Measurements from ENCODE around the gene KDELR3.

- TF ChIP-seq CBX5 (IDR thresholded peaks at IDR 0.05; ENCODE audit: low read depth) = no peak
- TF ChIP-seq POLR2AphosphoS5 (IDR thresholded peaks at IDR 0.05; ENCODE audit: low read length) = no peak
- TF ChIP-seq, protein P1, sequence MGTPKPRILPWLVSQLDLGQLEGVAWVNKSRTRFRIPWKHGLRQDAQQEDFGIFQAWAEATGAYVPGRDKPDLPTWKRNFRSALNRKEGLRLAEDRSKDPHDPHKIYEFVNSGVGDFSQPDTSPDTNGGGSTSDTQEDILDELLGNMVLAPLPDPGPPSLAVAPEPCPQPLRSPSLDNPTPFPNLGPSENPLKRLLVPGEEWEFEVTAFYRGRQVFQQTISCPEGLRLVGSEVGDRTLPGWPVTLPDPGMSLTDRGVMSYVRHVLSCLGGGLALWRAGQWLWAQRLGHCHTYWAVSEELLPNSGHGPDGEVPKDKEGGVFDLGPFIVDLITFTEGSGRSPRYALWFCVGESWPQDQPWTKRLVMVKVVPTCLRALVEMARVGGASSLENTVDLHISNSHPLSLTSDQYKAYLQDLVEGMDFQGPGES (IDR thresholded peaks at IDR 0.05) = no peak
- no peak for TF ChIP-seq TAF1 (IDR thresholded peaks at IDR 0.05; ENCODE audit: borderline replicate concordance, low read depth, low read length)
- TF ChIP-seq RAD21 (IDR thresholded peaks at IDR 0.05; ENCODE audit: insufficient read depth, low read depth, low read length) = no peak
- TF ChIP-seq SPI1 (IDR thresholded peaks at IDR 0.05; ENCODE audit: borderline replicate concordance, insufficient read depth, low read depth, low read length) = no peak
- no peak for TF ChIP-seq CTCF (IDR thresholded peaks at IDR 0.05 in 2 of 3, conservative IDR thresholded peaks at IDR 0.05 in 1 of 3; ENCODE audit: control insufficient read depth in 2 of 3, extremely low read depth in 1 of 3, insufficient read depth in 1 of 3, low read depth in 3 of 3, low read length in 3 of 3)
- no peak for TF ChIP-seq MYC (IDR thresholded peaks at IDR 0.05; ENCODE audit: insufficient read depth, insufficient read length, insufficient replicate concordance, low read length, severe bottlenecking)
- no peak for TF ChIP-seq BACH1 (IDR thresholded peaks at IDR 0.05; ENCODE audit: borderline replicate concordance)
- TF ChIP-seq KLF5 (IDR thresholded peaks at IDR 0.05; ENCODE audit: partially characterized antibody) = no peak
Observed at GRCh38 chr22:38454353-38455075, 13.4 kb upstream of the KDELR3 start.
